Chondrocyte (in vitro differentiated cells): ENCODE results near the gene CFAP45. TPM values are rescaled to one million over a fixed set of nuclear protein-coding genes. Genes with fewer than 3 reads are reported as not detected.

Experiments
- DNase-seq: peaks from one replicate; pipeline ENCODE4 v3.0.0; 2021; ENCODE audit warnings: mixed read lengths, low spot score
- H3K27ac Mint-ChIP-seq: one replicate; pipeline ENCODE4 v1.8.0; 2021; ENCODE audit warnings: mild to moderate bottlenecking, moderate library complexity, mixed read lengths; ENCODE audit not compliant: unreplicated experiment
- H3K27me3 Mint-ChIP-seq: 2 replicates; pipeline ENCODE4 v1.8.0; 2021; ENCODE audit warnings: low read depth, mixed read lengths
- H3K36me3 Mint-ChIP-seq: 2 replicates; pipeline ENCODE4 v1.8.0; 2021; ENCODE audit warnings: low read depth, mixed read lengths
- H3K4me1 Mint-ChIP-seq: 2 replicates; pipeline ENCODE4 v1.8.0; 2021; ENCODE audit warnings: low read depth, mild to moderate bottlenecking, mixed read lengths
- H3K4me3 Mint-ChIP-seq: one replicate; pipeline ENCODE4 v1.8.0; 2021; ENCODE audit warnings: mild to moderate bottlenecking, moderate library complexity, mixed read lengths; ENCODE audit not compliant: unreplicated experiment
- H3K9me3 Mint-ChIP-seq: 2 replicates; pipeline ENCODE4 v1.8.0; 2021; ENCODE audit warnings: low read depth, mixed read lengths
- CTCF ChIP-seq: fragments of 200-600 bp; sonication (generic); IDR thresholded peaks from 2 replicates; pipeline ENCODE4 v1.5.0; 2021; ENCODE audit warnings: antibody characterized with exemption, mild to moderate bottlenecking, moderate library complexity
- total RNA-seq: library from RNA; stranded (reverse); gene quantifications from 3 replicates; pipeline ENCODE4 v1.2.1, GENCODE V29; 2021

Gene CFAP45
- total RNA-seq, 1 donor from 2014 or later, result 0.37 TPM

DNA sequence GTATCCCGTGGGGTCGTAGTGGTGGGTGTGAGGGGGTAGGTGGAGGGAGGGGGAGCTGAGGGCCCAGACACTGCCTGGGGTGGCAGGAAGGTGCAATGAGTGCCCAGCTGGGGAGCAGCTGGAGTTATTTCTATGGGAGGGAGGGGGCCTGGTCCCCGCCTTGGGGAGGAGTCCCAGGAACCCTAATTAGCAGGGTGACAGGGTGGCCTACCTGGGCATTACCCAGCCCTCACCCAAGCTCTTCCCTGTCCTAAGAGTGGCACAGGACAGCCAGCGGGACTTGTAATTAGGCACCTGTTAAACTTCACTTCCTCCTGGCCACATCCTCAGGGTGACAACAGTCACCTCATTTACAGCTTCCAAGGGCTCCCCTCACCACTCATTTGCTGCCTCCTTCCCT lies 37.4 kb downstream of the CFAP45 start, which contains the start of gene VSIG8:
TSS of gene VSIG8 (minus strand) at position 101 of the 400 bp plus-strand sequence. CDS start 136 bp downstream, outside the sequence.
- no peak for DNase-seq
- no peaks in the 10 kb centered on the region for H3K27me3 Mint-ChIP-seq
- no peaks in the 10 kb centered on the region for H3K4me1 Mint-ChIP-seq
- no peak within 1 kb of the TSS for H3K4me3 Mint-ChIP-seq
- TF ChIP-seq CTCF, result no peak
- no peak within 1 kb of the TSS for H3K27ac Mint-ChIP-seq
- no peaks in the 10 kb centered on the region for H3K9me3 Mint-ChIP-seq
- H3K36me3 Mint-ChIP-seq, result no peaks in the 10 kb centered on the region

DNA sequence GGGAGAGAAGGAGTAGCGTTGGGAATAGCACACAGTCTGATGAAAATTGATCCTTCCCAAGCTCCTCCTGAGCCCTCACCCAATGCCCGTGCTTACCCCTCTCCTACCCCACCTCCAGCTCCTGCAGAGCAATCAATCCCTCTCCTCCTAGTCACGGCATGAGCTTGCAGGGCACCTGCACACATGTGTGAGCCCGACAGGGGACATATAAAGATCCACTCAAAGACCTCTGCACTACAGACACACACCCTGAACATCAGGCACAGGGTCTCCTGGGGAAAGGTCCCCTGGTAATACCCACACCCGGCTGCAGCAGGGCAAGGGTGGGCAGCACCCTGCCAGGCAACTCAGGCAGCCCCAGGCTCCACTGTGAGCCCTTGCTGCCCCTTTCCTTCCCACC lies 37.9 kb downstream of the CFAP45 start:
- H3K9me3 Mint-ChIP-seq, result no peaks in the 10 kb centered on the region
- no peak overlapping the region for H3K27ac Mint-ChIP-seq
- H3K27me3 Mint-ChIP-seq, result no peaks in the 10 kb centered on the region
- no peaks in the 10 kb centered on the region for H3K4me1 Mint-ChIP-seq
- TF ChIP-seq CTCF, result no peak
- no peak for DNase-seq
- H3K4me3 Mint-ChIP-seq, result no peak overlapping the region
- no peaks in the 10 kb centered on the region for H3K36me3 Mint-ChIP-seq

DNA sequence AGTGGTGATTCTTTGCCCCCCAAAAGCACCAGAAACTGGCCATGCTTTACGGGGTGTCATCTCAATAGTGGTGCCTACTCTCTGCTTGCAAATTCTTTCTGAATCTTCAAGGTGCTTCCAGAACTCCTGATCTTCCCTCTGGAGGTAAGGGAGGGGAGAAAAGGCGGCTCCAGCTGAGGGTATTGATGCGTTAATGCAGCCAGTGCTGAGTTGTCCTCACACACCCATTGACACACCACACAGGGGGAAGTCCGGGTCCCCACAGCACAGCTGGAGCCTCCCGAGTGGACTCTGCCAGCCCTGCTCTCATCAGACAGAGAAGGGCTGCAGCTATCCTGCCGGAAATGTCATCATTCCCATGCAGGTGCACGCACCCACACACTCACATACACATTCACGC lies 38.7 kb downstream of the CFAP45 start:
- Mint-ChIP-seq H3K4me1 (no peaks in the 10 kb centered on the region), H3K9me3 (no peaks in the 10 kb centered on the region), H3K4me3 (no peak overlapping the region), H3K27me3 (no peaks in the 10 kb centered on the region), H3K36me3 (no peaks in the 10 kb centered on the region), H3K27ac (no peak overlapping the region)
- no peak for TF ChIP-seq CTCF
- no peak for DNase-seq

GRCh38 chr1:159860456-159860855 lies 39.5 kb downstream of the CFAP45 start:
- H3K36me3 Mint-ChIP-seq, result no peaks in the 10 kb centered on the region
- H3K9me3 Mint-ChIP-seq, result no peaks in the 10 kb centered on the region
- H3K4me1 Mint-ChIP-seq, result no peaks in the 10 kb centered on the region
- H3K27ac Mint-ChIP-seq, result no peak overlapping the region
- TF ChIP-seq CTCF, result no peak
- H3K27me3 Mint-ChIP-seq, result no peaks in the 10 kb centered on the region
- no peak overlapping the region for H3K4me3 Mint-ChIP-seq
- DNase-seq, result no peak

- no peaks in the 10 kb centered on the region for H3K9me3 Mint-ChIP-seq
- peaks cover 5% of the 10 kb centered on the region for H3K4me1 Mint-ChIP-seq
- H3K36me3 Mint-ChIP-seq, result no peaks in the 10 kb centered on the region
- H3K27ac Mint-ChIP-seq, result no peak overlapping the region
- no peak for DNase-seq
- no peak overlapping the region for H3K4me3 Mint-ChIP-seq
- no peaks in the 10 kb centered on the region for H3K27me3 Mint-ChIP-seq
- no peak for TF ChIP-seq CTCF
Observed at GRCh38 chr1:159859767-159860322, 40.1 kb downstream of the CFAP45 start.
